KMS-11 (cell line): Measurements from ENCODE around the gene GPHA2.

Experiments used
- H2AFZ ChIP-seq: fragments of 200-600 bp; sonication (generic); 2 replicates; pipeline ENCODE4 v1.6.1; 2016; ENCODE audit warnings: antibody characterized with exemption, mixed run types, low read depth
- H3K27ac ChIP-seq: fragments of 200-600 bp; sonication (generic); 2 replicates; pipeline ENCODE4 v1.6.1; 2016; ENCODE audit warnings: mild to moderate bottlenecking, mixed run types
- H3K27me3 ChIP-seq: fragments of 200-600 bp; sonication (generic); 2 replicates; pipeline ENCODE4 v1.6.1; 2017; ENCODE audit warnings: mild to moderate bottlenecking, low read depth, mixed run types, moderate library complexity; ENCODE audit not compliant: insufficient read depth
- H3K36me3 ChIP-seq: fragments of 200-600 bp; sonication (generic); 2 replicates; pipeline ENCODE4 v1.6.1; 2017; ENCODE audit warnings: mild to moderate bottlenecking, mixed run types; ENCODE audit not compliant: insufficient read depth
- H3K4me1 ChIP-seq: fragments of 200-600 bp; sonication (generic); 2 replicates; pipeline ENCODE4 v1.6.1; 2016; ENCODE audit warnings: mild to moderate bottlenecking, low read depth, mixed run types; ENCODE audit not compliant: poor library complexity, severe bottlenecking
- H3K4me2 ChIP-seq: fragments of 200-600 bp; sonication (generic); 2 replicates; pipeline ENCODE4 v1.7.0; 2016; ENCODE audit warnings: mild to moderate bottlenecking, mixed run types
- H3K4me3 ChIP-seq: fragments of 200-600 bp; sonication (generic); IDR thresholded peaks from 2 replicates; pipeline ENCODE4 v1.6.1; 2017; ENCODE audit warnings: low read depth, low read length, mixed read lengths; ENCODE audit not compliant: insufficient read depth
- H3K79me2 ChIP-seq: fragments of 200-600 bp; sonication (generic); 2 replicates; pipeline ENCODE4 v1.6.1; 2016; ENCODE audit warnings: low read depth, mixed run types; ENCODE audit not compliant: insufficient read depth
- H3K9ac ChIP-seq: fragments of 200-600 bp; sonication (generic); 2 replicates; pipeline ENCODE4 v1.6.1; 2016; ENCODE audit warnings: mild to moderate bottlenecking, mixed run types
- H4K20me1 ChIP-seq: fragments of 200-600 bp; sonication (generic); 2 replicates; pipeline ENCODE4 v1.6.1; 2016; ENCODE audit warnings: mild to moderate bottlenecking, mixed run types; ENCODE audit not compliant: insufficient read depth
- CTCF ChIP-seq: fragments of 200-600 bp; sonication (generic); conservative IDR thresholded peaks from 2 replicates; pipeline ENCODE4 v1.6.1; 2017; ENCODE audit warnings: low read depth, mild to moderate bottlenecking, antibody characterized with exemption, low read length, moderate library complexity, mixed read lengths

GPHA2 gene

GRCh38 chr11:64951529-64951928 is 15.8 kb upstream of the GPHA2 start:
- Histone ChIP-seq H4K20me1 (no peaks in the 10 kb centered on the region), H3K9ac (no peak overlapping the region), H3K27me3 (peaks cover 3% of the 10 kb centered on the region; the same call in 1 of the 2 replicates), H2AFZ (no peak overlapping the region), H3K27ac (no peak overlapping the region), H3K79me2 (no peaks in the 10 kb centered on the region), H3K4me2 (no peak overlapping the region), H3K4me3 (no peak overlapping the region), H3K4me1 (no peaks in the 10 kb centered on the region), H3K36me3 (no peaks in the 10 kb centered on the region)
- no peak for TF ChIP-seq CTCF

- no peak overlapping the region for H3K4me2 ChIP-seq
- no peaks in the 10 kb centered on the region for H3K79me2 ChIP-seq
- no peak overlapping the region for H2AFZ ChIP-seq
- no peaks in the 10 kb centered on the region for H4K20me1 ChIP-seq
- H3K27ac ChIP-seq = no peak overlapping the region
- no peak overlapping the region for H3K4me3 ChIP-seq
- no peak for TF ChIP-seq CTCF
- H3K27me3 ChIP-seq = no peaks in the 10 kb centered on the region; the same call in 1 of the 2 replicates
- no peaks in the 10 kb centered on the region for H3K4me1 ChIP-seq
- no peak overlapping the region for H3K9ac ChIP-seq
- no peaks in the 10 kb centered on the region for H3K36me3 ChIP-seq
Observed at GRCh38 chr11:64947208-64947814, 11.6 kb upstream of the GPHA2 start.

GRCh38 chr11:64936539-64936938 is 846 bp upstream of the GPHA2 start:
- no peak for TF ChIP-seq CTCF
- H3K4me2 ChIP-seq = no peak overlapping the region
- H2AFZ ChIP-seq = no peak overlapping the region

GRCh38 chr11:64934682-64935358 is 873 bp downstream of the GPHA2 start:
- H3K9ac ChIP-seq = no peak overlapping the region
- no peak overlapping the region for H3K4me3 ChIP-seq
- no peak overlapping the region for H3K27ac ChIP-seq
- H3K79me2 ChIP-seq = no peaks in the 10 kb centered on the region
- no peak overlapping the region for H3K4me2 ChIP-seq
- no peaks in the 10 kb centered on the region for H3K36me3 ChIP-seq
- no peak overlapping the region for H2AFZ ChIP-seq
- no peaks in the 10 kb centered on the region; the same call in 1 of the 2 replicates for H3K27me3 ChIP-seq
- no peaks in the 10 kb centered on the region for H3K4me1 ChIP-seq
- no peak for TF ChIP-seq CTCF
- no peaks in the 10 kb centered on the region for H4K20me1 ChIP-seq

More at GRCh38 chr11:64936539-64936938, 846 bp upstream of the GPHA2 start:
- no peaks in the 10 kb centered on the region for H4K20me1 ChIP-seq
- no peaks in the 10 kb centered on the region; the same call in 1 of the 2 replicates for H3K27me3 ChIP-seq
- no peak overlapping the region for H3K4me3 ChIP-seq
- no peaks in the 10 kb centered on the region for H3K79me2 ChIP-seq
- no peaks in the 10 kb centered on the region for H3K36me3 ChIP-seq
- no peak overlapping the region for H3K9ac ChIP-seq
- no peak overlapping the region for H3K27ac ChIP-seq
- no peaks in the 10 kb centered on the region for H3K4me1 ChIP-seq
